H1 (cell line): ENCODE measurements around the gene POMT2. TPM values are rescaled to one million over a fixed set of nuclear protein-coding genes. Genes with fewer than 3 reads are reported as not detected.

Experiments used
- BRCA1 ChIP-seq: IDR thresholded peaks from 2 replicates; pipeline ENCODE4 v1.6.1; 2012; ENCODE audit warnings: low read depth, low read length, improper control_type of control experiment
- CBX8 ChIP-seq: fragments of 300-800, 300-1000 bp; sonication (generic); IDR thresholded peaks from 2 replicates; pipeline ENCODE4 v1.7.1; 2016; ENCODE audit warnings: low read depth, low read length, borderline replicate concordance
- RFX5 ChIP-seq: IDR thresholded peaks from 2 replicates; pipeline ENCODE4 v1.6.1; 2011; ENCODE audit warnings: low read depth, low read length, improper control_type of control experiment, borderline replicate concordance
- RNF2 ChIP-seq: fragments of 200-900, 300-1000 bp; sonication (generic); IDR thresholded peaks from 2 replicates; pipeline ENCODE4 v1.7.1; 2016; ENCODE audit warnings: borderline replicate concordance, low read depth, mild to moderate bottlenecking, antibody characterized with exemption, low read length; ENCODE audit not compliant: poor library complexity, severe bottlenecking; ENCODE audit errors: missing control alignments
- SP2 ChIP-seq: IDR thresholded peaks from 2 replicates; pipeline ENCODE4 v1.6.1; 2012; ENCODE audit warnings: mild to moderate bottlenecking, low read length, inconsistent platforms
- polyA plus RNA-seq, 7 experiments: library from polyadenylated mRNA; depleted of rRNA in 3 of 7; stranded (reverse) in 5 of 7; unstranded in 2 of 7; fragments of >200 nt in 5 of 7; fragments of 200-250 nt in 2 of 7; gene quantifications; 1 replicate in 5 of 7; 2 replicates in 1 of 7; 4 replicates in 1 of 7; pipeline versions ENCODE4 v1.2.1 to v1.2.3, GENCODE V29; 2011 to 2013; ENCODE audit warnings: missing spikeins in 2 of 7, mixed read lengths in 2 of 7
- total RNA-seq: library from RNA; stranded (reverse); fragmentation: NEBNext Ultra II Directional; extraction: Animal tissue kit (Norgen Biotek cat#: 25700); gene quantifications from 2 replicates; pipeline ENCODE4 v1.2.1, GENCODE V29; 2021
- TF ChIP-seq, protein P1 (sequence below): fragments of 300-600 bp; sonication (generic); IDR thresholded peaks from 2 replicates; pipeline ENCODE4 v1.7.1; 2012; ENCODE audit warnings: low read length, moderate library complexity, mild to moderate bottlenecking, inconsistent platforms; ENCODE audit not compliant: insufficient replicate concordance

POMT2 gene
- total and polyA plus RNA-seq, 2 of the 8 experiments (the other 6 are each of a cell fraction or from before 2014, with no cell fraction given), result 20.8 to 44.9 TPM

DNA sequence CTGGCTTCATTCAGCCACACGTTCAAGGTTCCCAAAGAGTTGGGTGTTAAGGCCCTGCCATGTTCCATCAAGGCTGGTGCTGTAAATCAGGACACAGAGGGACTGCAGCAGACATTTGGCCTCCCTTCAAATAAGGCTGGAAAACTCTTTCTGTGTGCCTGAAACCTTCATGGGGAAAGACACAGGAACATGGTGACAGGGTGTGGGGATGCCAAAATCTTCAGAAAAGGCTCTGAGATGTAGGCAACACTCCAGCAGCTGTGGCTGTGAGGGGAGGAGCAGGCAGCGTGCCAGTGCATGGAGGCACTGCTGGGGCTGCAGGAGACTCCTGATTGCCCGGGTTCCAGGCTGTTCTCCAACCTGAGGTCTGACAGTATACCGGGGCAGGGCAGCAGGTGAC is 15.0 kb downstream of the POMT2 start (continued):
- TF ChIP-seq, protein P1, sequence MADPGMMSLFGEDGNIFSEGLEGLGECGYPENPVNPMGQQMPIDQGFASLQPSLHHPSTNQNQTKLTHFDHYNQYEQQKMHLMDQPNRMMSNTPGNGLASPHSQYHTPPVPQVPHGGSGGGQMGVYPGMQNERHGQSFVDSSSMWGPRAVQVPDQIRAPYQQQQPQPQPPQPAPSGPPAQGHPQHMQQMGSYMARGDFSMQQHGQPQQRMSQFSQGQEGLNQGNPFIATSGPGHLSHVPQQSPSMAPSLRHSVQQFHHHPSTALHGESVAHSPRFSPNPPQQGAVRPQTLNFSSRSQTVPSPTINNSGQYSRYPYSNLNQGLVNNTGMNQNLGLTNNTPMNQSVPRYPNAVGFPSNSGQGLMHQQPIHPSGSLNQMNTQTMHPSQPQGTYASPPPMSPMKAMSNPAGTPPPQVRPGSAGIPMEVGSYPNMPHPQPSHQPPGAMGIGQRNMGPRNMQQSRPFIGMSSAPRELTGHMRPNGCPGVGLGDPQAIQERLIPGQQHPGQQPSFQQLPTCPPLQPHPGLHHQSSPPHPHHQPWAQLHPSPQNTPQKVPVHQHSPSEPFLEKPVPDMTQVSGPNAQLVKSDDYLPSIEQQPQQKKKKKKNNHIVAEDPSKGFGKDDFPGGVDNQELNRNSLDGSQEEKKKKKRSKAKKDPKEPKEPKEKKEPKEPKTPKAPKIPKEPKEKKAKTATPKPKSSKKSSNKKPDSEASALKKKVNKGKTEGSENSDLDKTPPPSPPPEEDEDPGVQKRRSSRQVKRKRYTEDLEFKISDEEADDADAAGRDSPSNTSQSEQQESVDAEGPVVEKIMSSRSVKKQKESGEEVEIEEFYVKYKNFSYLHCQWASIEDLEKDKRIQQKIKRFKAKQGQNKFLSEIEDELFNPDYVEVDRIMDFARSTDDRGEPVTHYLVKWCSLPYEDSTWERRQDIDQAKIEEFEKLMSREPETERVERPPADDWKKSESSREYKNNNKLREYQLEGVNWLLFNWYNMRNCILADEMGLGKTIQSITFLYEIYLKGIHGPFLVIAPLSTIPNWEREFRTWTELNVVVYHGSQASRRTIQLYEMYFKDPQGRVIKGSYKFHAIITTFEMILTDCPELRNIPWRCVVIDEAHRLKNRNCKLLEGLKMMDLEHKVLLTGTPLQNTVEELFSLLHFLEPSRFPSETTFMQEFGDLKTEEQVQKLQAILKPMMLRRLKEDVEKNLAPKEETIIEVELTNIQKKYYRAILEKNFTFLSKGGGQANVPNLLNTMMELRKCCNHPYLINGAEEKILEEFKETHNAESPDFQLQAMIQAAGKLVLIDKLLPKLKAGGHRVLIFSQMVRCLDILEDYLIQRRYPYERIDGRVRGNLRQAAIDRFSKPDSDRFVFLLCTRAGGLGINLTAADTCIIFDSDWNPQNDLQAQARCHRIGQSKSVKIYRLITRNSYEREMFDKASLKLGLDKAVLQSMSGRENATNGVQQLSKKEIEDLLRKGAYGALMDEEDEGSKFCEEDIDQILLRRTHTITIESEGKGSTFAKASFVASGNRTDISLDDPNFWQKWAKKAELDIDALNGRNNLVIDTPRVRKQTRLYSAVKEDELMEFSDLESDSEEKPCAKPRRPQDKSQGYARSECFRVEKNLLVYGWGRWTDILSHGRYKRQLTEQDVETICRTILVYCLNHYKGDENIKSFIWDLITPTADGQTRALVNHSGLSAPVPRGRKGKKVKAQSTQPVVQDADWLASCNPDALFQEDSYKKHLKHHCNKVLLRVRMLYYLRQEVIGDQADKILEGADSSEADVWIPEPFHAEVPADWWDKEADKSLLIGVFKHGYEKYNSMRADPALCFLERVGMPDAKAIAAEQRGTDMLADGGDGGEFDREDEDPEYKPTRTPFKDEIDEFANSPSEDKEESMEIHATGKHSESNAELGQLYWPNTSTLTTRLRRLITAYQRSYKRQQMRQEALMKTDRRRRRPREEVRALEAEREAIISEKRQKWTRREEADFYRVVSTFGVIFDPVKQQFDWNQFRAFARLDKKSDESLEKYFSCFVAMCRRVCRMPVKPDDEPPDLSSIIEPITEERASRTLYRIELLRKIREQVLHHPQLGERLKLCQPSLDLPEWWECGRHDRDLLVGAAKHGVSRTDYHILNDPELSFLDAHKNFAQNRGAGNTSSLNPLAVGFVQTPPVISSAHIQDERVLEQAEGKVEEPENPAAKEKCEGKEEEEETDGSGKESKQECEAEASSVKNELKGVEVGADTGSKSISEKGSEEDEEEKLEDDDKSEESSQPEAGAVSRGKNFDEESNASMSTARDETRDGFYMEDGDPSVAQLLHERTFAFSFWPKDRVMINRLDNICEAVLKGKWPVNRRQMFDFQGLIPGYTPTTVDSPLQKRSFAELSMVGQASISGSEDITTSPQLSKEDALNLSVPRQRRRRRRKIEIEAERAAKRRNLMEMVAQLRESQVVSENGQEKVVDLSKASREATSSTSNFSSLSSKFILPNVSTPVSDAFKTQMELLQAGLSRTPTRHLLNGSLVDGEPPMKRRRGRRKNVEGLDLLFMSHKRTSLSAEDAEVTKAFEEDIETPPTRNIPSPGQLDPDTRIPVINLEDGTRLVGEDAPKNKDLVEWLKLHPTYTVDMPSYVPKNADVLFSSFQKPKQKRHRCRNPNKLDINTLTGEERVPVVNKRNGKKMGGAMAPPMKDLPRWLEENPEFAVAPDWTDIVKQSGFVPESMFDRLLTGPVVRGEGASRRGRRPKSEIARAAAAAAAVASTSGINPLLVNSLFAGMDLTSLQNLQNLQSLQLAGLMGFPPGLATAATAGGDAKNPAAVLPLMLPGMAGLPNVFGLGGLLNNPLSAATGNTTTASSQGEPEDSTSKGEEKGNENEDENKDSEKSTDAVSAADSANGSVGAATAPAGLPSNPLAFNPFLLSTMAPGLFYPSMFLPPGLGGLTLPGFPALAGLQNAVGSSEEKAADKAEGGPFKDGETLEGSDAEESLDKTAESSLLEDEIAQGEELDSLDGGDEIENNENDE, result no peak
- no peak for TF ChIP-seq BRCA1
- no peak for TF ChIP-seq RNF2
- no peak for TF ChIP-seq SP2
- no peak for TF ChIP-seq CBX8
- no peak for TF ChIP-seq RFX5
- TF ChIP-seq, all 59 proteins: peak for 0
